Activated T-cell treated with anti-CD3 and anti-CD28 coated beads for 24 hours (primary cell): ENCODE measurements around the gene DEFB132.

Source experiments
- DNase-seq: peaks from one replicate; pipeline ENCODE4 v3.0.0-alpha.2; 2020; ENCODE audit warnings: low read depth

DEFB132 gene

DNA sequence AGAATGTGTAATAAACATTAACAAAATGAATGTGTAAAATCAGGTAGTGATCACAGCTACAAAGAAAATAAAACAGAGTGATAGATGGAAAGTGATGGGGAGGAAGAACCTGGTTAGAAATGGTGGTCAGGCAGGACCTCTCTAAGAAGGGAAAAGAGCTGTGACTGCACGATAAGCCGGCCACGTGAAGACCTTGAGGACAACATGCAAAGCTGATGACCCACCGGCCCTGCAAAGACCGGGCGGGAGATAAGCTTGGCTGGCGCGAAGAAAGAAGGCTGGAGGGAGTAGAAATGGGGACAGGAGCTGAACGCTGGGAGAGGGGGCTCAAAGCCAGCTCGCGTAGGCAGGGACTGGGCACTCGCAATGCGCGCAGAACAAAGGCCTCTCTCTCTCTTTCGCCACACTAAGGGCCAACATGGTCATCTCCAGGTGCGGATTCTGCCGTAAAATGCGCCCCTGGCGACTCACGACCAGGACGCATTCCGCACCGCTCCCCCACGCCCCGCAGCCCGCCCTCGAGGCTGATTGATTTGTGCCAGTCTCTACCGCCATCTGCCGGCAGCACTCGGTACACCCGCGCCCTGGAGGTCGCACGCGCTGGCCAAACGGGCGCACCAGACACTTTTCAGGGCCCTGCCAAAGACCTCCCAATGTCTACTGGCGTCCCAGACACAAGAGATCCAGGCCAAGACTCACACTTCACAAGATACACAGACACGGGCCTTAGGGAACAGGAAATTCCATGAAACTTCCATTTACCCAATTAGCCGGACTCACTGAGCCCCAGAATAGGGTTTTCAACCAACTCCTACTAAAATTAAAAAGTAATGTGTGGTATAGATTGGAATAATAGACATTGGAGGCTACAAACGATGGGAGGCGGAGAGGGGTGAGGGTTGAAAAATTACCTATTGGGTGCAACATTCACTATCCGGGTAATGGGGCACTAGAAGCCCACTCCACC, 9.4 kb downstream of the DEFB132 start:
- peak; percentile 86 for DNase-seq

DNA sequence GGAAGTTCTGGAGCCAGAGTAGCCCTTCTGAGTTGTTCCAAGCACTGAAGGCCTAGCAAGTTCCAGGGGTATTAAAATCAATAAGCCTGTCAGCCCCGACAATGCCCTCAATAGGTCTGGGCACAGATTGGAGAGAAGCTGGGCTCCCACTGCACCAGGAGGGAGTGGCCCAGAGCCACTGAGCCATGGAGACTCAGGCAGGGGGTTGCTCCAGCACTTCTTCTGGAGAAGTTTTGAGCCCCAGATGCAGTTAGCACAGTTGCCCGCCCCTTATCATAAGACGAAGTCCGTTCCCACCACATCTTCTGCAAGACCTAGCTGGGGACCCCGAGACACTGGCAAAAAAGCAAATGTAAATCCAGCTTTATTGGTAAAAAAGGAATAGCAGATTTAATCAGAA, 13.0 kb downstream of the DEFB132 start:
- no peak for DNase-seq

DNA sequence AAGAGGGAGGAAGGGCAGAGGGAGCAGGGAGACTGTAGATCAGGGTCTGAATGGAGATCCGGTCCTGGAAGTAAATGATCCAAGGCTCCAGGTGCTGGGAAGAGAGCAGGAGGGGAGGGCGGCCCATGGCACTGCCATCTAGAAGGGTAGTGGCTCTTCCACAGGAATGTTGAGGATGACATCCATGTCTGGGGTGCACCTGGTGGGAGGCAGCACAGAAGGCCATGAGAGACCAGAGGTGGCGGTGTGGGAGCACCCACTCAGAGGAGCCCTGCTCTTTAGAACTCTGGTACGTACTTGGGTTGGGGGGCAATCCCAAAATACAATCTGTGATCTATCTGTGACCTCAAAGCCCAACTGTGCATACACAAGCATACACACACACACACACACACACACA, 13.5 kb downstream of the DEFB132 start:
- no peak for DNase-seq

DNA sequence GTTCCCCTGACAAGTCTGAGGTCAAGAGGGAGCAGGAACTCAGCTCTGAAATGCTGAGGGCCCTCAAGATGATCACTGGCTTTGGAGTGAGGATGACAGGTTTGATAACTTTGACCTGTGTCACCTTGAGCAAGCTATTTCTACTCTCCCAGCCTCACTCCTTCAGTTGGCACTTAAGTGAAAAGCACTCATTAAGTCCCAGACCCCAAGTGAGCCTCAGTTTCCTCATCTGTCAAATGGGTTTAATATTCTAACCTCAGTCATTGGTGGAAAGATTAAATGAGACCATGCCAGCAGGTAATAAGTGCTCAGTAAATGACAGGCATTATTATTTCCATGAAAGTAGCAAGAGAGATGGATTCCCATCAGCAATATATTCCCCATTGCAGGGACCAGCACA, 14.0 kb downstream of the DEFB132 start:
- DNase-seq = no peak

DNA sequence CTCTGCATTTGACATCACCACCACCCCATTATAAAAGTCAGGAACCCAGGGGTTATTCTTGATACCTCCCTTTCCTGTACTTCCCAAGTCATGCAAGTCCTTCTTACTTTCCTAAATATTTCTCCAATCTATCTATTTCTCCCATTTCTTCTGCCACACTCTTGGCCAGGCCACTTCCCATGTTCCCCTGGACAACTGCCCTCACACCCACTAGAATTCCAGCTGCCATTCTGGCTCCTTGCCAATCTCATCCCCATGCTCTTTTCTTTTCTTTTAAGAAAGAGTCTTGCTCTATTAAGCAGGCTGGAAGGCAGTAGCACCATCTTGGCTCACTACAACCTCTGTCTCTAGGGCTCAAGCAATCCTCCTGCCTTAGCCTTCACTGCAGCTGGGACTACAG, 15.2 kb downstream of the DEFB132 start:
- DNase-seq = no peak

DNA sequence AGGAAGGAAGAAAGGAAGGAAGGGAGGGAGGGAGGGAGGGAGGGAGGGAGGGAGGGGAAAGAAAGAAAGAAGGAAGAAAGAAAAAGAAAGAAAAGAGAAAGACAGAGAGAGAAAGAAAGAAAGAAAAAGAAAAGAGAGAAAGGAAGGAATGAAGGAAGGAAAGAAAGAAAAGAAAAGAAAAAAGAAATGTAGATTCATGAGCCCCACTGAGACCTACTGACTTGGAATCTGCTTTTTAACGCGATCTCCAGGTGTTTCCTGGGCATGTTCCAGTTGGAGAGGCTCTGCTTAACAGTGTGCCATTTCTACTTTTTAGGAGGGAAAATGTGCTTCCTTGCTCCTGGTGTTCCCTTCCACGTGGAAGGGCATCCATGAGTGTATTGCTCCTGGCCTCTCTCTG, 16.4 kb downstream of the DEFB132 start:
- no peak for DNase-seq

DNA sequence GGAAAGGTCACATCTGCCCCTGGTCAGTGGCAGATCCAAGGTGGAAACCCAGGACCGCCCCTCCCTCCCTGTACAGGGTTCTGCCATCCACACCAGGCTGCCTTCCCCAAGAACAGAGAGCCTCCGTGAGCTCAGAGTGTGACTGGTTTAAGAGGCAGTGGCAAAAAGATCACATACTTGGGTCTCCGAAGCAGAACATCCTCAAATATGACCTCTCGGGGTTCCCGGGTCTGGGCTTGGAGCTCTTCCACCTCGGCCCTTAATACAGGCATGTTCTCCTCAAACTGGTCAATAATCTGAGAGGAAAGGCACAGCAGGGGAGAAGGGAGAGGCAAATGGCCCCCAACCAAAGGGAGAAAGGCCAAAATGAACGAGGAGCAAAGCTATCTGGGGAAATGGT, 18.3 kb downstream of the DEFB132 start:
- no peak for DNase-seq

DNA sequence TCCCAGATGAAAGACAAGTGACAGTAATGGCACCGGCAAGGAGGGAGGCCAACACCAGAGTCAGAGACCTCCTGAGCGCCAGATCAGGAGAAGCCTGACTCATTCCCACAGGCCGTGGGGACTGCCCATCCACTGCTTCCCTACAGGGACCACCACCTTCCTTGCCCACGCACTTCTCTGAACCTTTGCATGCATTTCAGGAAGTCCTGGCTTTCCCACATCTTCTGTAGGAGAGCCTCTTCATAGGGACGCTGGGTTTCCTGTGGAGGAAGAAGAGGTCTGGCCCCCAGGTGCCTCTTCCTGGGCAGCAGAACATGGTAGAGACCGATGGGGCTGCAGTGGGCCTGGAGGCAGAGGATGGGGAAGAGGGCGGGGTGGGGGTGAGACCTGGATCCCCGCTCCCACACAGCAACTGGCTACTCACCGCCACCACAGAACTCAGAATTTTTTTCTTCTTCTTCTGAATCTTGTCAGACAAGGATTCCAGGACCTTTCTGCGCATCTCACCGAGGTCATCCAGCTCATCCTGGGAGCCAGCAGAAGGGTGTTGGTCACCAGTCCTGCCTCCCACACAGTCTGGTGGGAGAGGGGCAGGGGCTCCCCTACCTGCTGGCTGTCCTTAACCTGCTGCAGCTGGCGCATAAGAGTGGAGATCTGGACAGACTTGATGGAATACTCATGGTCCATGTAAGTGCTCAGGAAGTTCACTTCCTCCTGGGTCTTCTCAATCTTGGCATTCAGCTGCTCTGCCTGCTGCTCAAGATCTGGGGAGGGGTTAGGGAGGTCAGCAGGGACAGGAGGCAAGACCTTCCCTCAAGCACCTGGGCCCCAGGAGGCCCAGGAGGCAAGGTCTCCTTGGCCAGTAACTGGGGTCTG, 19.3 kb downstream of the DEFB132 start:
- no peak for DNase-seq

DNA sequence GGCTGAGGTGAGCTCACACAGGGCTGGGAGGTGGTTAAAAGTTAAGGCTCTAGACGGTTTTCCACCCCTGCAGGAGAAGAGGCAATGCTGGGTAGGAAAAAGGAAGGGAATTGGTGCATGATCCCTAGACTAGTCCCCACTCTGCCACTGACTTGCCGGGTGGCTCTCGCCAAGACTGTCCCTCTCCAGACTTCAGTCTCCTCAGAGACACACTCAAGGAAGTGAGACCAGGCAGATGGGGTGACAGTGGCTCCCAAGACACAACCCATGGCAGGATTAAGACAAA, 19.9 kb downstream of the DEFB132 start:
- no peak for DNase-seq

DNA sequence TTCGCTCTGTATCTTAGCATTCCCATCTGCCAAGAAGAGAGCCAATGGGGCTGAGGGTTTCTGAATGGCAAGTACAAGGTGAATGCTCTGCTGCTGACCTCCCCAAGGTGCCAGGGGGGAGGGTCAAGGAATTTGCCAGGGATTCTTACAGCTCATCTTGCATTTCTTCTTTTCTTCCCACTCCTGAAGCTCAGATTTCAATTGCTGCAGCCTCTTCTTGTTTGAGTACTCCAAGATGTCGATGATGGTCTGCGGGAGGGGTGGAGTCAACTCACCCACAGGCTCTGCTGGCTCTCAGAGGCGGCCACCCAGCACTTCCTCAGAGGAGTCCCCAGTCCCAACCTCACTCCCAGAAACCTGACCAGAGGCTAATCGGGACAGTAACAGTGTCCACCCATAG, 20.7 kb downstream of the DEFB132 start:
- DNase-seq = no peak

DNA sequence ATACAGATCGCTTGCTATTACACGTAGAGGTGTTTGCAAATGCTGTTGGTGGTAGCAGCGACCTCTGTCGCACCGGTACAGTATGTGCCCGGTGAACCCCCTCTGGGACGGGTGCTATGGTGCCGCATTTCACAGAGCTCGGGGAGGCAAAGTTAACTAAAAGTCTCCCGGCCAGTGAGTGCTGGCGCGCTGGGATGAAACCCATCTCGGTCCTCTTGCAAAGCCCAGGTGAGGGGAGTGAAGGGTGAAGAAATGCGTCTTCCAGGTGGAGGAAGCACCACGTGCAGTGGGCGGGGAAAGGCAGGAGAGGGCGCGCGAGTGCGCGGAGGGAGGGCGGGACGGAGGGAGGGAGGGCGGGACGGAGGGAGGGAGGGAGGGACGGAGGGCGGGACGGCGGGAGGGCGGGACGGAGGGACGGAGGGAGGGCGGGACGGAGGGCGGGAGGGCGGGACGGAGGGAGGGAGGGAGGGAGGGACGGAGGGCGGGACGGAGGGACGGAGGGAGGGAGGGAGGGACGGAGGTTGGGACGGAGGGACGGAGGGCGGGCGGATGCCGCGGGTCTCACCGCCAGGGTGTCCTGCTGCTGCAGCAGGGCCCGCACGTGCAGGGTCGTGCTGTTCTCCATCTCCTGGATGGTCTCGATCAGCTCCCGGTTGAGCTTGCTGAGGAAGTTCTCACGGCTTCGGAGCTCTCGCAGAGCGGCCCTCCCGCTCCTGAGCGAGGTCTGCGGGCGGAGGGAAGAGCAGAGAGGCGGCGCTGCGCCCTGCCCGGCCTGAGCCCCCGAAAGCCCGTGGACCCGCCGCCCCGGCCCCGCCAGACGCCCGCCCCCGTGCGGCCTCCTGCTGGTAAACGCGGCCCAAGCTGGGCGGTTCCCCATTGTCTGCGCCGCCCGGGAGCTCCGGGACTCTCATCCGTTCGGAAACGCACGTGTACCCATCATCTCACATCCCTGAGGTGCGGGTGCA, 21.4 kb downstream of the DEFB132 start:
- DNase-seq = no peak

DNA sequence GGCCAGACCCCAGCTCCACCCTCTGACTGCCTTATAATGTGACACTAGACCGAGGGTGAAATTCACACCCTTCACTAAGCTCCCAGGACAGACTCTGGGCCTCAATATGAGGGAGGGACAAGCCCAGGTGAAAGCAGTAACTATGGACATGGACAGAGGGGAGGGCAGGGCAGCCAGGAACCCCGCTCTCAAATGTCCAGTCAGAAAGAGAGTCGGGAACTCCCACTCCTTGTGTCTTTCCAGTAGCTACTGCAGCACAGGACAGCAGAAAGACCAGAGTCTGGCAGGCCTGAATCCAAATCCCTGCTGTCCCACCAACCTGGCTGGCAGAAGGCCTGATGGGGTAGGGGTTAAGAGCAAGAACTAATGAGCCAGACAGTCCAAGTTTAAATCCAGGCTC, 26.6 kb downstream of the DEFB132 start:
- no peak for DNase-seq

DNA sequence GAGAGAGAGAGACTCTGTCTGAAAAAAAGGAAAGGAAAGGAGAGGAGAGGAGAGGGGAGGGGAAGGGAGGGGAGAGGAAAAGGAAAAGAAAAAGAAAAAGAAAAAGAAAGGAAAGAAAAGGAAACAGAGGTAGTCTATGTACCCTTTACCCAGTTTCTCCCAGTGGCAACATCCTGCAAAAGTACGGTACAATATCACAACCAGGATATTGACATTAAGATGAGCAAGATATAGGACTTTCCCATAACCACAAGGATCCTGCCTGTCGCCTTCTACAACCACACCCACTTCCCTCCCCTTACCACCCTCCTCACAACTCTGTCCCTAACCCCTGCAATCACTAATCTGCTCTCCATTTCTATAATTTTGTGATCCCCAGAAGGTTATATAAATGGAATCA, 29.0 kb downstream of the DEFB132 start:
- DNase-seq = no peak

DNA sequence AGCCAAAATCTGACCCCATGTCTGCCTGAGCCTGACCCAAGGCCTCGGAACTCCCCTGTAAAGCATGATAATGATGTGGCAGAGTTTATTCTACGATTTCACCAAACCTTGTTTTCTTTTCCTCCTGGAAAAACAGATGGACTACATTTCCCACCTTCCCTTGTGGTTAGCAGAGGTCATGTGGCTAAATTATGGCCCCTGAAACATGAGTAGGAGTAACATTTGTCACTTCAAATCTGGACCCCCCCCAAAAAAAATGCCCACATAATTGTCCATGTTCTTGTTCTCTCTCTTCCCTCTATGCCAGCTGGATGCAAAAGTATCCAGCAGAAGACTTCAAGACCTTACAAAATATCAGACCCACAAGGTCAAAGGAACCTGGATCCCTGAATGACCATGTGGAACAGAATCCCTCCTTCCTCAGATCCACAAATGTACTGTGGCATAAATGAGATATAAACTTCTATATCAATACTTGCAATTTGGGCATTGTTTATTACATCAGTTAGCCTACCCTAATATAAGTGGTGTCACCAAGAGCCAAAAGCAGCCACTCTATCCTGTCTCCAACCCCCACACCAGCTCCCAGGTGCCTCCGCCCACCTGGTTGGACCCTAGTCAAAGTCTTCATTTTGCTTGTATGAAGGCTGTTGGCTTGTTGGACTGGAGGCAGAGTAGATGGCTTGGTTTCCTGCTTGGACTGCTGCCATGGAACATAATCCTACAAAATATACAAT, 31.6 kb downstream of the DEFB132 start:
- no peak for DNase-seq

DNA sequence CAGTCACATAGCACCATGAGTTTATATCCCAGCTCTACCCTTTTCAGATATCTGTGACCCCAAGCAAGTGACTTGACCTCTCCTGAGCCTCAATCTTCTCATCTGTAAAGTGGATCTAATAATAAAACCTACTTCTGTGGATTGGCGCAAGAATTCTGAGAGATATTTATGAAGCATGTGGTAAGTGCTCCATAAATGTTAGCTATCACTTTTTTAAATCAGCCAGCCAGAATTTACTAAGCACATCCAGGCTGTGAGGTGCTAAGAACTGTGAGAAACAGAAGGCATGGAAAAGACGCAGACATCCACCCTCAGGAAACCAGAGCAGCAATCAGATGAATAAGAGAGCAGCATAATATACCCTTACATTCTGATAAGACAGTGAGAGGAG, 32.2 kb downstream of the DEFB132 start:
- DNase-seq = no peak

DNA sequence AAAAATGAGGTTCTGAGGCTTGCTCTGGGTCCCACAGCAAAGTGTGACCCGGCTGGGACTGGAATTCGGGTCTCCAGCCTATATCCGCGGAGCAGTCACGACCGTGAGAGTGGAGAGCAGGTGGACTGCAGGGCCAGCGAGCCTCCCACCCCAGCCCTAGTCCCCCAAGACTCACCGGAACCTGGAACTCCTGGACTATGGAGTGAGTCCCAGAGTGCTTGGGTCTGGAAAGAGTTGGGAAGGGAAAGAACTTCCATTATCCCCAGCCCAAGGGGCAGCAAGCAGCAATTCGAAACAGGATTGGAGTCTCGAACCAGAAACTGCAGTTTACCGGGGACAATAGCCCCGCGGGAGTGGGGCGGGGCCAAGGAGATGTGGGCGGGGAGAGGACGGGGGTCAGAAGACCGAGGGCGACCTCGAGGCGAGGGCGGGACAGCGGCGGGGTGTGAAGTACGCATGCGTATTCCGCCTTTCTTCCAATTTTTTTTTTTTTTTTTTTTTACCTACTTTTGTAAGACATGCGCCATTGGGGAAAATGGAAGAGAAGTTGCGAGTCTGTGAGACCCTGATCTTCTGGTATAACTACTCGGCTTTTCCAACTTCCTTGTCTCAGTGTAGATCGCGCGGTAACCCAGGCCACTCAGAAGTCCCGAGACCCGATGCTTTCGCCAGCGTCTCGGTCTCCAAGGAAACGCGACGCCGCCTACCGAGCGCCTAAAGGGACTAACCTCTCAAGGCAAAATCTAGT, 32.7 kb downstream of the DEFB132 start, which contains the start of gene C20orf96:
Gene C20orf96, minus strand, starts transcription at position 667 of the 748 bp plus-strand sequence. Its CDS starts 140 bp downstream, at position 527.
- peak; percentile 83 for DNase-seq

DNA sequence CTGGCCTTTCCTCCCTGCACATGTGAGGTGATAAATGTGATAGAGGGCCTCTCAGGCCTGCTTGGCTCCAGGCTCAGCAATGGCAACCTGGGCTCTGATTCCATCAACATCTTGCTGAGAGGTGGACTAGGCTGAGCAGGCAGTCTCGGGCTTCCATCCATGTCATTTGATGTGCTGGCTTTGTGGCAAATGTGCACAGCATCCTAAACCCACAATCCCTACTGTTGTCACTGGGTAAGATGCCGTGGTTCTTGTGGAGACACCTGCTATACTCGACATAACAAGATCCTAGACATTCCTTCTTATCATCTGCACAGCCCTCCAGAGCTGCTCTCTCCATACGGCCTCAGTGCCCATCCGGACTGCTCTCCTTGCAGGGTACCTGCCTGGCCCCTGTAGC, 37.1 kb downstream of the DEFB132 start:
- no peak for DNase-seq

DNA sequence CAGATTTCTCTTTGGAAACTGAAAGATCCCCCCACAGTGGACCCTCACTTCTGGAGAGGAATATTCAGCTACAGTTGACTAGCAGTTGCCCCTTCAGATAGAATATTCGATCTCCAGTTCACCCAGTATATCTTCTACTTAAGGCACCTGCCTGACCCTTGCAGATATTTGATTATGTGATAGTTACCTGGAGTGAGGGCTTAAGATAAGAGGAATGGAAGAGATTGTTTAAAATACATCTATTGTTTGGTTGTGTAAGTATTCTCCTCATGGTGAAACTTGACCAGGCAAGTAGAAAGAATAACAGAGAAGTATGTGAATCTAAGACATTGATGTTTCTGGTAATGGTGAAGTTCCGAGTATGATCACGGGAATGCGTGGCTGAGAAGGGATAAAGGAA, 38.3 kb downstream of the DEFB132 start:
- no peak for DNase-seq

DNA sequence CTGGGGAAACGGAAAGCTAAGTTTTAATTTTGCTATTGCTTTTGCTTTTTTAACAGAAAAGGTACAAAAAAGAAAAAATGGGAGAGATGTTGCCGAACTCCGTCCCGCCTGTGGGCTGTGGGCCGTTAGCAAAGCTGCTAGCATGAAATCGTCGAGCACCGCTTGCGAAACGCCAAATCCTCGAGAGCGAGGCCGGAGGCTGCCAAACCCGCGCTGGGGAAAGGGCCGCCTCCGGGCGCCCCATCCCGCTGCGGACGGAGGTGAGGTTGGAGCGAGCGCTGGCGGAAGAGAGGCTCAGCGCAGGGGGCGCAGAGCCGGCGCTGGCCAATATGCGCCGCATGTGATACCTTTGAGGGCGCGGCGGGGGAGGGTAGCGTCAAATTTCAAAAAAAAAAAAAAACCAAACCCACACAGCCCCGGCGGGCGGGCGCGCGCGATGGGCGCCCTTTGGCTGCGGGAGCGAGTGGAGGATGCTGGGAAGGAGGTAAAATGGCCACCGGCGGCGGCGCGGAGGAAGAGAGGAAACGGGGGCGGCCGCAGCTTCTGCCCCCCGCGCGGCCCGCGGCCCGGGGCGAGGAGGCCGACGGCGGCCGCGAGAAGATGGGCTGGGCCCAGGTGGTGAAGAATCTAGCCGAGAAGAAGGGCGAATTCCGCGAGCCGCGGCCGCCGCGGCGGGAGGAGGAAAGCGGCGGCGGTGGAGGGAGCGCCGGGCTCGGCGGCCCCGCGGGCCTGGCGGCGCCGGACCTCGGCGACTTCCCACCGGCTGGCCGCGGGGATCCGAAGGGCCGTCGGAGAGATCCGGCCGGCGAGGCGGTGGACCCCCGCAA, 39.8 kb downstream of the DEFB132 start, which contains the start of gene ZCCHC3:
Gene ZCCHC3, plus strand, starts transcription at position 473 of the 827 bp plus-strand sequence. Its CDS starts 17 bp downstream, at position 490.
- peak; percentile 76 for DNase-seq
